TTC549 (cell line): ENCODE results near the gene LRP2BP.
"Not testable (repeated sequence)": the region's sequence is repeated elsewhere in the genome, so short reads cannot be mapped to it uniquely, and the experiment has no call there.

Source experiments
- FAIRE-seq: peaks from 2 replicates; lab custom pipeline; 2012; peaks lifted over from hg19 to GRCh38; lab: Jason Lieb, UNC

LRP2BP gene

DNA sequence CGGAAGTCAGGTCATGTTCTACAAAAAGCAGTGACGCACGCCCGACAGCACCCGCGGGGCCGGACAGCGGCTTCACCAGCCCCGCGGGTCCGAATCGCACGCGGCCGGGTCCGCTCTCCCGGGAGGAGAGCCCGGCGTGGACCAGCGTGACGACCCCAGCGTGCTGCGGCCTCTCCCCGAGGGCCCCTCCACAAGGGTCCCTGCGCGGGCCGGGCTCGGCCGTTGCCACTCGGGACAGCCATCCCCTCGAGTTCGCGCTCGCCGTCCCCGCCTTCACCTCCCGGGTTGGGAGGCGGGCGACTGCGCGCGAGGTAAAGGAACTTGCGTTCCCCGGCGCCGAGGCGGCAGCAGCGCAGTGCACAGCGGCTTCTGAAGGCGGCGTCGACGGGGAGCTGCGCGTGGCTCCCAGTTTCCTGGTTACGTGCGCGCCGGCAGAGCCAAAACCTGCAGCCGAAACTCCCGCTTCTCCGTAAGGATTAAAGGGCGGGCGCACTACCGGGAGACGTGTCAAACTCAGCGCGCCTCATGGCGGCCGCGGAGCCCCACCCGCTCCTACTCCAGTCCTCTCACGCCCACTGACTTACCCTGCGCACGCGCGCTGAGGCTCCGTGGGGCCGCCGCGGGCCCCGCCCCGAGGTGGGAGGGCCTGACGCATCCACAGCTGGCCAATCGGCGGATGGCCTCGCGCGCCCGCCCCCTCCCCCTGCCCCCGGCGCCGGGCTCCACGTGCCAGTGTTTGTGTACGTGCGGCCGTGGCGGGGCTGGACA is 416 bp upstream of the LRP2BP start:
- FAIRE-seq: no peak

DNA sequence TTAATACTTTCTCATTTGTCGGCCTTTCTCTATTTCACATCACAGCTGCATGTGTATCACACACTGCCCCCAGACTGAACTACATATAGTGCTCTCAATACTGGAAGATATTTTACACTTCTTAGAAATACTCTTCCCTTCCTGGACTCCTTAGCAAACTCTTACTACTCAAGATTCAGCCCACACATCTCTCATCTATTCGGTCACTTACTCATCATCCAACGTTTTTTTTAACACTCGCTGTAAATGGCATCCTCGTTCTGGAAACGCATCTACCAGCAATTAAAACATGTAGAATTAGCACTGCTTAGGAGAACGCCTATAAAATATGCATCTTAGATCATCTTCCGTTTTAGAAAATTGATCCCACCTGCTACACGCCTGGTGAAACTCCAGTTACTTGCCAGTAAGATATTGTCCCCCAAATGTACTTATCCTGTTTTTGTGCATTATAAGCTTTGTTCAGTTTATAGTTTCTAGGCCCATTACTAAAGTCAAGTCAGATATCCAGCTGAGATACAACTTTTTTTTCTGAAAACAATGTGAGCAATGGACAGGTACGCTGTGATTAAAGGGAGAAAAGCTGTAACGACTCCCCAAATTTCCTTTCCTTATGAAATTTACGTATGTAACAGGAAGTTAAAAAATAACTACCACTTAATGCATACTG is 1.0 kb downstream of the LRP2BP start:
- no peak for FAIRE-seq

DNA sequence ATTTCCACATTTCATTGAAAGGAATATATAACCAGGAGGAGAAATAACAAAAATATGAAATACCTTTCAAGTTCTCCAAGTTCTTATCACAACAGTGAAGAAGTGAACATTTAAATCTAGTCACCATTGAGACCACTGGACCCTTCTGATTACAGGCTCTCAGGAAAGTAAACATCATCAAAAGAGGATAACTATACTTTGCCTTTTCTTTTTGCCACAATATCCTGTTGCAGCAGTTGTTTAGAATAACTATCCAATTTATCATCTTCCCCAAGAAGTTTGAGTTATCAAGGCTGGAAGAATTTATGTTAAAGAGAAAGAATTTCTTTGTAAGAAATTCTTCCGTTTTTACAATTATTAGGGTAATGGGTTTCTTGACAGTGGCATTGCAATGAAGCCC is 3.6 kb downstream of the LRP2BP start:
- FAIRE-seq: no peak

DNA sequence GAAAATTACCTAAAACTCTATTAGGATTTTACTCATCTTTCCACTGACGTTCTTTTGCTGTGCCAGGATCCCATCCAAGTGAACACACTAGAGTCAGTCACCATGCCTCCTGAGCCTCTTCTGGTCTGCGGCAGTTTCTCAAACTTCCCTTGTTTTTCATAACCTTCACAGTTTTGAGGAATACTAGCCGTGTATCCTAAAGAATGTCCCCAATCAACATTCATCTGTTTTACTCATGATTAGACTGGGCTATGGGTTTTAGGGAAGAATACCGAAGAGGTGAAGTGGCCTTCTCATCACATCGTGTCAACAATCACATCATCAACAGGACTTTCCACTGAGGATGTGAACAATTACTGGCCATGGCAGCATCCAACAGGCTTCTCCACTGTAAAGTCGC is 4.8 kb downstream of the LRP2BP start:
- FAIRE-seq: no peak

DNA sequence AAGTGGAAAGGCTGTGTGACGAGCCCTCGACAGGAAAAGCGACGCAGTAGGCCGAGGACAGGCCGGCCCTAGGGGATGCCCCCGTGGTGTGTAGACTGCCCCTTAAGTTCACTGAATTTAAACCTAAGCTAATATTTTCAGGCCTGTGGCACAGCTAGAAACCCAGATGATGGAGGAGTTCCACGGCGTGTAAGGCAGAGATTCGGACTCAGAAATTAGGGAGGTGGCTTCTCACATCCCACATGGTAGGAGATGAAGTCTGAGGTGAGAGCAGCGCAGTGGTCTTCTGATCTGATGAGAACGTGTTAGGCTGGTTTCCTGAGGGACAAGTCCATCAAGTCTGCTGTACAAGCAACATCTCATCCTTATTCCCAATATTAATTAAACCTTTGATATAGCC is 7.8 kb downstream of the LRP2BP start:
- FAIRE-seq: no peak

DNA sequence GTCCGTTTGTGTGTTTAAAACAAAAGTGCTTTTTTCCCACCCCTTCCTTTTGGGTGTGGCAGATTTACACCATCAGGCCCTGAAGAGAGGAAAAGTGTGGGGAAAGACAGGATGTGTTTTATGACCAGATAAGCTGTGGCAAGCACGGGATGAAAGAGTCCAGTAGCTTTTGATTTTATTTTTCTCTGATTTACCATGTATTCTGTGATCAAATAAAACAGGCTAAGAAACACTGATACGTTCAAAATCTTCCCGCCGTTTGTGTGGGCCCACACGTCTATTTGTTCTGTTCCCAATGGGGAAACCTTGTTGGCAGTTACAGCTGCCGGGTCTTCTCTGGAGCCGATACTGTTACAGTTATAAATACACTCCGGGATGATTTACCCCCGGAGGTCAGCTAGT is 10.8 kb downstream of the LRP2BP start:
- no peak for FAIRE-seq

DNA sequence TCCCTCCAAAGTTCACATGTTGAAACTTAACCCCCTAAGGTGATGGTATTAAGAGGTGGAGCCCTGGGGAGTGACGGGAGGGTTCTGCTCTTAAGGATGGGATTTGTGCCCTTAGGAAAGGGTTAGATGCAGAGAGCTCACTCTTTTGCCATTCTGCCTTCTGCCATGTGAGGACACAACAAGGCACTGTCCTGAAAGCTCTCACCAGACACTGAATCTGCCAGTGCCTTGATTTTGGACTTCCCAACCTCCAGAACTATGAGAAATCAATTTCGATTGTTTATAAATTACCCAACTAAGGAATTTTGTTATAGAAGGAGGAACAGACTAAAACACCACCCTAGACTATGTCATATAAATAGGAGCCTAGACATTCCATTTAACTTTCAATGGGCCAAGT is 11.7 kb downstream of the LRP2BP start:
- FAIRE-seq: no peak

DNA sequence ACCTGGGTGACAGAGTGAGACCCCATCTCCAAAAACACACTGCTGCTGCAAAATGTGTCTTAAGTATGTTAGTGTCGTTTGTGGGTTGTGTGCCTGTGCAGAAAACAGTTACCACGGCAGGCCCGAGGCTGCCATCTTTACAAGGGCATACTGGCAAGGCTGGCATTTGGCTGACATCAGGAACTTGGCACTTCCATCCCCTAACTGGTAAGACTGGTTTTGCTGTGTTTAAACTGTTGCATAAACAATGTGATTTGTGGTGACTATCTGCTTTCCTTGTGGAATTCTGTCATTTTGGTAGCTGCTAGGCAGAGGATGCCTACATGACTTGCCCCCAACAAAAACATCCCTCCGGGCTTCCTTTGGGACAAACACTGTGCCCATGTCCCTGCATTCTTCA is 12.3 kb downstream of the LRP2BP start:
- FAIRE-seq: no peak

DNA sequence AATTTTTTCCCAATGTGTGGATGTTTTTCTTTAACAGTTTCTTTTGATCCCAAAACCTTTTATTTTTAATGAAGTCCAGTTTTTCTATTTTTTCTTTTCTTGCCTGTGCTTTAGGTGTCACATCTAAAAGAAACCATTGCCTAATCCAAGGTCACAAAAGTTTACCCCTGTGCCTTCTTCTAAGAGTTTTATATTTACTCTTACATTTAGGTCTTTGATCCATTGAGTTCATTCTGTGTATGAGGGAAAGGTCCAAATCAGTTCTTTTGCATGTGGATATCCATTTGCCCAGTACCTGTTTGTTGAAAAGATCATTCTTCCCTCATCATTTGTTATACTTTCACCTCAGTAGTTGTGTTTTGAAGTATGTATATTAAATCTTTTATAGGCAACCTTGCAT is 13.0 kb downstream of the LRP2BP start:
- no peak for FAIRE-seq

DNA sequence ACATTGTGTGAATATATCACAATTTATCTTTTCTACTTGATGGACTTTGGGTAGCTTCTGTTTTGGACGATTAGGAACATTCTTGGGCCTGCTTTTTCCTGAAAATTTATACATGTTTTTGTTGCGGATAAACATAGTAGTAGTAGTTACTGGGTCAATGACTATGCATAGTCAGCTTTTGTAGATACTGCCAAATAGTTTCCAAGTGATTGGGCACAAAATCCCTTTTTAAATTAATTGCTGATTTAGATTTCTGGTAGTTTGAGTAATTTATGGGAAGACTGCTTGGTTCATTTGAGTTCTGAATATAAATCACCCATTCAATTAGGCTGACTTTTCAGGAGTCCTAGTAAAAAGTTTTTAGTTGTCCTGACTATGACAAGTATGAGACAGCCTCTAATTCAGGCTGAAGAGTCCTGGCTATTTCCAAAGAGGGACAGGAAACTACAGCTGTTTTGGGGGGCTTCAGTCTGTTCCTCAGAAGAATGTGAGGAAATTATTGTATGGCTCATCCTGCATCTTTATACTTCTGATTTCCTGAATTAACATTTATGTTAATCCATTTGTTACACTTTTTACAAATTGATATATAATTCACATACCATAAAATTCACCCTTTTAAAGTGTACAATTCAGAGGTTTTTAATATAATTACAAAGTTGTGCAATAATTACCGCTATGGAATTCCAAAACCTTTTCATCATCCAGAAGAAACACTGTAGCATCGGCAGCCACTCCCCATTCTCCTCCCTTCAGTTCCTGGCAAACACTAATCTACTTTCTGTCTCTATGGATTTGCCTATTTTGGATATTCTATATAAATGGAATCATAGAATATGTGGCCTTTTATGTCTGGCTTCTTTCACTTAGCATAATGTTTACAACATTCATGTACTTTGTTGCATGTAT is 14.2 kb downstream of the LRP2BP start:
- no peak for FAIRE-seq

DNA sequence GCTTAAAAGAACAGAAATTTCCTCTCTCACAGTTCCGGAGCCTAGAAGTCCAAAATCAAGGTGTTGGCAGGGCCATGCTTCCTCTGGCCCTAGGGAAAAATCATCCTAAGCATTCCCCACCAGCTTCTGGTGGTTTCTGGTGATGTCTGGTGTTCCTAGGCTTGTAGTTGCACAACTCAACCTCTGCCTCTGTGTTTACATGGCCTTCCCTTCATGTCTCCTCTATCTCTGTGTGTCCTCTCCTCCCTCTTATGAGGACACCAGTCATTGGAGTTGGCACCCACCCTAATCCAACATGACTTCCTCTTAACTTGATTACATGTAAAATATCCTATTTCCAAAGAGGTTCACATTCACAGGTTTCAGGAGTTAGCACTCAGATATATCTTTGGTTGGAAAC is 15.4 kb downstream of the LRP2BP start:
- FAIRE-seq: no peak

DNA sequence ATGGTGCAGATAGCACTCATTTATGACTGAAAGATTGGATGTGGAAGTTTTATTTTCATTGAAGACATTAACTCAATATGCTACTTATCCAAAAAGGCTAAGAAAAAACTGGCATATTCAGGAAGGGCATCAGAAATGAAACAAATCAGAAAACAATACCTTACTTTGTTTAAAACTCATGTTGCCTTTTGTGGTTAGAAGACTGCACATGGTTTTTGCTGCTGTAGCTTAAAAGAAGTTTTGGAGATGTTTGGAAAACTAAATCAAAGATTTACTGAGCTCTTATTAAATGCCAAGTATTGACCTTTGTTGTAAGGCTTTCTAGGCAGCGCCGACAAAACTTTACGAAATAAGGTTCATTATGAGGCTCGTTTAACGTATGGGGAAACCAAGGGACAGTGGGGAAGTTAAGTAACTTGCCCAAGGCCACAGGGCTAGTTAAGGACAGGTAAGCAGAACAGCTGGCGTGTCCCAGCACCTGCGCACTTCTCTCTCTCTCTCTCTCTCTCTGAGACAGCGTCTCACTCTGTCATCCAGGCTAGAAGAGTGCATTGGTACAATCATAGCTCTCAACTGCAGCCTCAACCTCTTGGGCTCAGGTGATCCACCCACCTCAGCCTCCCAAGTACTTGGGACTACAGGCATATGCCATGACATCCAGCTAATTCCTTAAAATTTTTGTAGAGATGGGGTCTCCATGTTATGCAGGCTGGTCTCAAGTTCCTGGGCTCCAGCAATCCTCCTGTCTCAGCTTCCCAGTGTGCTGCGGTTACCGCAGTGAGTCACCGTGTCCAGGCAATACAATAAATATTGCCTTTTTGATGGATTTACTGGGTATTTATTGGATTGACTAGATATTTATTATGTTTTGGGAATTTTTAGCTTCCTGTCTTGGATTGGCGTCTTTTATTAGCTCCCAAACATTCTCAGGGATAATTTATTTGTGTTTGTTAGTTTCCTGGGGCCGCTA is 16.1 kb downstream of the LRP2BP start:
- no peak for FAIRE-seq

DNA sequence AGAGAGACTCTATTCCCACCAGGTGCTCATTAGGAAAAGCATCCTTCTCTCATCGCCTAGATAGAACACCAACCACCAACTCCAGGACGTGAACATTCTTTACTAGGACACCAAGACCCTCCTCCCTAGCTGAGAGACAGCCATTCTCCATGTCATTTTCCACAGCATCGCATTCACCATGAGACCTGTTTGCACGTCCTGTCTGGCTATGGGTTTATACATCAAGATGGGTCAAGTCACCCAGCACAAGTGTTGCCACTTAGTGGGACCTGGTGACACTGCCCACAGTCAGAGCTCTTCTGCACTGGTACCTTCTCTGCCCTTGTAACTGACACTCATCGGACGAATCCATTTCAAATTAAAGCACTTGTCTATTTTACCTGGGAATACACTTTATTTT is 17.5 kb downstream of the LRP2BP start:
- FAIRE-seq: no peak

DNA sequence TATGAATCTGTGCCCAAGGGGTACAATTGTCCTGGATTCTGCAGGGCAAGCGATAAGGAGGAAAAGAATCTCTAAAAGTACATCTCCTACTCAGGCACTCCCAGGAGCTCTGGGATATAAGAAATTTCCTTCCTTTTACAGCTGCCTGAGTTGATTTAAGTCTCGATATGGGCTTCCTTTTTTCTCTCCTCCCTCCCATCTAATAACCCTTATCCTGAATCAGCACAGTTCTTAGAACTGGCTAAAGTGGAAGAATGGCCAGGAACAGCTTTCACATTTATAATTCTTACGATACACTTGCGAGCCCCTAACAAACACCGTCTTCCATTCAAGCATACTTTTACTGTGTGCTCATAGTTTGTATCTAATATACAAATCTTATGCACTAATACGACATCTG is 21.2 kb downstream of the LRP2BP start:
- no peak for FAIRE-seq

DNA sequence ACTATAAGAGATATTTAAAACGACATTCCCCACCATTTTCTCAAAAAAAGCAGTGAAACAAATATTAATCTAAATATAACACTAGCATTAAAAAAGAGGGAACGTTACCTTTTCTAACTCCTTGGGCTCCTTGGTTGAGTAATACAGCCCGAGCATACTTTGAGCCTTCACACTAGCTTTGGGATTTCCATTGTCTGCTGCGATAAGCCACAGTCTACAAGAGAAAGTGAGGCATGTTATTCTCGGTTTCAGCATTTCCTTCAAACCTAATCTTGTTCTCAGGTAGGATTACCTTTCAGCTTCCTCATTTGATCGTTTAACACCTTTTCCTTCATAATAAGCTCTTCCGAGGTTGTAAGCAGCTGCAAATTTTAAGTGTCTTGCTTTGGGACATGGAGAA is 21.7 kb downstream of the LRP2BP start:
- FAIRE-seq: no peak

DNA sequence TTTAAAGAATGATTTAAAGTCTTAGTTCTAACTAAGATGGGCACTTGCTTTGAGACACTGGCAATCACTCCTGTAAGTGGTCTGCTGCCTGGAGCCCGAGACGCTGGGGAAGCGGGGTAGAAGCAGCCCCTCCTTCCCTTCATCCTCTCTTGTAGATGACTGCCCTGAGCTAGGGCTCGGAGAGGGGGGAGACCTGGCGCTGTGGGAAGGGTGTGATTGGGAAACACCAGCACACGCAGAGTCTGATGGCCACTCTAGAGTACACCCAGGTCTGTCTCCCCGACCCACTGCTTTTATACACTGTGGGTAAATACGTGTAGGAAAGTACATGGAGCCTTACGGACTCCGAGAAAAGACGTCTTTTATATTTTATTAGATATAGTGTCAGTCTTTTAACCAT is 24.0 kb downstream of the LRP2BP start:
- FAIRE-seq: no peak

DNA sequence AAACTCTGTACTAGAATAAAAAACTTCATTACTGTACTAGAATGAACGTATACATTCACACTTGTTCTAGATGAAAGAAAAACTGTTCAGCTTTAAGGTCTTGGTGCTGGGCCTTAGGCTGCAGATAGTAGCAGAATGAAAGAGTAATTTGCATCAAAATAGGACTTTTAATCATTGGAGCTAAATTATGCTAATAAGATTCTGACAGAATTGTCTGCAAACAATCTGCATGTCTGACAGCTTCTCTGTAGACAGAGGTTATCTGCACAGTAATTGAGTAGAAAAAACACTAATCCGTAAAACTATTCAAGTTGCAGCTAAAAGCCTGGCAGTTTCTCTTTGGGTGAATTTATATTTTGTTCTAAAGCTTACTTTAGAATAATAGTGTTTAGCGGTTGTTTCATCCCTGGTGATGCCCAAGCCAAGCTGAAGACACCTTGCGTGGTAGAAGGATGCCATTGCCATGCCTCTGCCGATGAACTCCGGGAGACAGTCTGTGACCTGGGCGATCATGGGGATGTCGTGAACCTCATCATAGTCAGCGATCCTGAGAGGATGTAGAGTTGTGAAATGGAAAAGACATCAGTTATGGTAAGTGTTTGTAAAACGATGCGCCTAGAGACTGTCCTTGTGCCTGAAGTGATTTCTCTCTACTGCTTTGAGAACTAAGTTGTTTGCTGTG is 25.3 kb downstream of the LRP2BP start:
- FAIRE-seq: no peak

DNA sequence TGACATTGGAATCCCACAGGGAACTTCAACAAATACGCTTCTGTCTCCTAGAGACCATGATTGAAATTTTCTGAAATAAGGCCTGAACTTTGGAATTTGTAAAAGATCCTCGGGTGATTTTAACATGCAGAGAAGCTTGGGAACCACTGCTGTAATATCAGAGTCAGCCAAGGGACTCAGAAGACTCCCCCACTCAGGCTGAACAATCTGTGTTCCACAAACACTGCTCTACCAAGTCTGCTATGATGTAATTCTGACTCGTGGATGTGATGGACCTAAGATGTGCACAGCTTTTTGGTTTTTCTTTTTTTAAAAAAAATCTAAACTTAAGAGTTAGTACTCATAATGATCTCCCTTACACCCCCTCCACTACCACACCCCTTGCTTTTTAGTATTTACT is 26.0 kb downstream of the LRP2BP start:
- FAIRE-seq: no peak

DNA sequence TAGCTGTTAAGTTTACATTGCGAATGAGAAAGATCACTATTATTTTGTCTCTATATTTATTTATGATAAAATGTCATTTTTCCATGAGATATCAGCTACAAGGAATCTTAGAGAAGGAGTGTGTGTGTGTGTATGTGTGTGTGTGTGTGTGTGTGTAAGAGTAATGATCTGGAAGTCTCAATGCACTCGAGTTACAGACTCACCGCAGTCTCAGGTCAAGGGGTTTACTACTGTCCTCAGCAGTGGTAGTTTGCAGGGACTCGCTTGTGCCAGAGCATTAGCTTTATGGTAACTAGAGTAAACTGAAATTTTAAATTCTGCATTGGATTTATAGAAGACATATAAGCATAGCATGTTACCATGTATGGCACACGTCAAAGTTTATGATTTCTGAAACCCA is 30.8 kb downstream of the LRP2BP start:
- no peak for FAIRE-seq

DNA sequence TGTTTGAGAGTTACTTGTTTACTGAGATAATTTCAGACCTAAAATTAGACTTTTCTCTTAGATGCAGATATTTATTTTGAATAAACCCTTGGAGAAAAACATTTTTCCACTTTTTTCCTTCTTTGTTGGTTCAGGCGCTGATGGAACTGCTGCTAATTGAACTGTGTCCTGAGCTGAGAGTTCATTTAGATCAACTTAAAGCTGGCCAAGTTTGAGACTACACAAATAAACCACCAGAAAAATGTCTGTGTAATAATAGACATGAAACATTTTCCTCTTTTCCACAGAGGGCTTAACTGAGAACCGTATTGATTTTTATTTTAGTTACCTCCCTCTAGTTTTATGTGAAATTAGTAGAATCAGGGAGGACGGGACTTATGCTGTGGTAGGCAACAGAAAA is 32.5 kb downstream of the LRP2BP start:
- FAIRE-seq: no peak

DNA sequence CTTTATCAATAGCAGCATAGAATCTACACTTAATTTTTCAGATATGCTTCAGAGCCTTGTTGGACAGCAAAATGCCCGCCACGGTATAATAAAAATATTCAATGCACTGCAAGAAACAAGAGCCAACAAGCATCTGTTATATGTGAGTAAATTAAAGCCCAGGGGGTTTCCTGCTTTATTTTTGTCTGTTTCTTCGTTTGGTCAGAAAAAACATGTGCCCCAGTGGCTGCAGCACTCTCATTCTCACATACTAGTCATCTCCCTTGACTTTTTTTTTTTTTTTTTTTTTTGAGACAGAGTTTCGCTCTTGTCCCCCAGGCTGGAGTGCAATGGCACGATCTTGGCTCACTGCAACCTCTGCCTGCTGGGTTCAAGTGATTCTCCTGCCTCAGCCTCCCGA is 33.2 kb downstream of the LRP2BP start:
- not testable (repeated sequence) for FAIRE-seq
